WI38 (cell line): ENCODE results near the gene CLASP2.

Source experiments
- H3K4me3 ChIP-seq: 2 replicates; pipeline ENCODE4 v1.5.1; 2011; ENCODE audit warnings: low read depth, mild to moderate bottlenecking, control low read depth, low read length
- CTCF ChIP-seq: IDR thresholded peaks from 2 replicates; pipeline ENCODE4 v1.5.1; 2012; ENCODE audit warnings: low read depth, mild to moderate bottlenecking, control low read depth, low read length

CLASP2 gene

DNA sequence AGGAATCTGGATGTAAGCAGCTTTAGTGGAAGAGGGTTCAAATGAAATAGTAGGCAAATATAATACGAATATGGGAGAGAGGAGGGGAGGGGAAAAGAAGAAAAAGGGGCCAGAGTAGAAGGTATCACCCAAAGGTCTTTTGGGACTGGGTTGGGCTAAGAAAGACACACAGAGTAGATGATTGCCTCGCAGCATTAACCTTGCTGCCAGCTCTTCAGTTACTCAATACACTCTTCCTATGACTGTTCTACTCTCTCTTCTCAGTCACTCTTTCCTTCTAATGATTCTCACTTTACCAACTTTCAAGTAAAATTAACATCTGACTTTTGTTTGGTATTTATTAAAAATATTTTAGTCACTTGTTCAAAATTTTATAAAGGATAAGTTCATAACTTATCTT is 52.8 kb downstream of the CLASP2 start:
- H3K4me3 ChIP-seq: no peak overlapping the region
- no peak for TF ChIP-seq CTCF

- H3K4me3 ChIP-seq: no peak overlapping the region
- no peak for TF ChIP-seq CTCF
Measured at GRCh38 chr3:33664195-33664594, 53.9 kb downstream of the CLASP2 start.

DNA sequence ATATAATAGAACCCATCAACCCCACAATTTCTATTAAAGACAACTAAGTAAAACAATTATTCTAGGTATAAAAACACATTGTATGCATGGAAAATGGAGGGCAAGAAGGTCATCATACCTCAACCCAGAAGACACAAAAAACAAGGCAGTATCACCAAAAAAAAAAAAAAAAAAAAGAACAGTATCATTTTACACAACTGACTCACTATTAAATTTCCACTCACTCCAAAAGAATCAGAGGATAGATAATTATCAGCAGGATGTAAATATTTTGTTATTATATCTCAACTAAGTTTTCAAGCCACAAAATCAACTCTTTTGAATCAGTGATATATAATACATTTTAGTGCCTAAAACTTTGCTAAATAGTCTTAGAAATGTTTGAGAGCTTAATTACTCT is 55.0 kb downstream of the CLASP2 start:
- no peak for TF ChIP-seq CTCF
- no peak overlapping the region for H3K4me3 ChIP-seq

- peak overlapping the region; percentile 51 for H3K4me3 ChIP-seq
- no peak for TF ChIP-seq CTCF
Measured at GRCh38 chr3:33659856-33660434, 58.1 kb downstream of the CLASP2 start.

GRCh38 chr3:33658991-33659848 is 58.8 kb downstream of the CLASP2 start:
- no peak for TF ChIP-seq CTCF
- H3K4me3 ChIP-seq: peak overlapping the region; percentile 51

DNA sequence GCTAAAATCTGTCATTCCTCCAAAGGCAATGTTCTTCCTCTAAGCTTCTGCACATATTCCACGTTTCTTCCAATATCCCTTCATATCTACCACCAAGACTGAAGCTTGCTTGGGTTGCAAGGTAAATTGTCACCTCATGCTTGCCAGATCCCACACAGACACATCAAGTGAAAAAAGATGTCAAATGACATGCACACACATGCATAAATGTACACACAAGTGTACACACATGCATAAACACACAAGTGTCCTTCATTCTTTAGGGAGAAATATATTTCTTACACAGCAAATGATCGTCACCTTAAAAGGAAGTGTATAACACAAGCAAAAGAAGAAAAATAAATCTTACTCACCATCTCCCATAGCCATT is 59.4 kb downstream of the CLASP2 start:
- no peak for TF ChIP-seq CTCF
- peak overlapping the region; percentile 51 for H3K4me3 ChIP-seq

GRCh38 chr3:33658039-33658438 is 60.0 kb downstream of the CLASP2 start:
- no peak for TF ChIP-seq CTCF
- H3K4me3 ChIP-seq: no peak overlapping the region
